ENCODE results near the gene GABARAP. TPM values are rescaled to one million over a fixed set of nuclear protein-coding genes. Genes with fewer than 3 reads are reported as not detected.

The GABARAP gene
- total RNA-seq, 1 experiment from 2014 or later = 228 TPM

GRCh38 chr17:7262192-7262934 is 20.1 kb upstream of the GABARAP start, which contains the start of gene CLDN7 (continued):
- TF ChIP-seq CBFB (CRISPR knock-in tag; IDR thresholded peaks at IDR 0.05; ENCODE audit: low read depth) = no peak; the same call in 1 of the 2 replicates
- no peak for TF ChIP-seq ZNF425 (CRISPR knock-in tag; conservative IDR thresholded peaks at IDR 0.05)
- peak; percentile 31; the same call in 1 of the 2 replicates for TF ChIP-seq USF1 (CRISPR knock-in tag; IDR thresholded peaks at IDR 0.05)
- TF ChIP-seq NFATC4 (CRISPR knock-in tag; IDR thresholded peaks at IDR 0.05) = peak; percentile 84
- TF ChIP-seq TEAD1 (CRISPR knock-in tag; IDR thresholded peaks at IDR 0.05) = peak; percentile 76
- TF ChIP-seq PREB (CRISPR knock-in tag; IDR thresholded peaks at IDR 0.05; ENCODE audit: borderline replicate concordance) = no peak
- TF ChIP-seq CTCF (IDR thresholded peaks at IDR 0.05) = no peak
- no peak for TF ChIP-seq E2F1 (CRISPR knock-in tag; IDR thresholded peaks at IDR 0.05)
- TF ChIP-seq TP53 (CRISPR knock-in tag; IDR thresholded peaks at IDR 0.05) = no peak
- 0 out of 2 replicates have a peak, but pooled peaks have one; percentile 29 for TF ChIP-seq FOXK1 (CRISPR knock-in tag; IDR thresholded peaks at IDR 0.05)
- TF ChIP-seq ZNF138 (CRISPR knock-in tag; conservative IDR thresholded peaks at IDR 0.05) = no peak
- TF ChIP-seq STAT6 (CRISPR knock-in tag; conservative IDR thresholded peaks at IDR 0.05; ENCODE audit: low read depth) = no peak
- no peak for TF ChIP-seq ZNF671 (CRISPR knock-in tag; IDR thresholded peaks at IDR 0.05)
- no peak for TF ChIP-seq NR1H2 (CRISPR knock-in tag; IDR thresholded peaks at IDR 0.05)
- no peak for TF ChIP-seq SMAD4 (CRISPR knock-in tag; IDR thresholded peaks at IDR 0.05)
- TF ChIP-seq ZBTB43 (CRISPR knock-in tag; IDR thresholded peaks at IDR 0.05) = no peak; the same call in 1 of the 2 replicates
- TF ChIP-seq PRDM15 (CRISPR knock-in tag; IDR thresholded peaks at IDR 0.05) = peak; percentile 66
- peak; percentile 66 for TF ChIP-seq SP1 (CRISPR knock-in tag; conservative IDR thresholded peaks at IDR 0.05)
- peak; percentile 67; the same call in 1 of the 2 replicates for TF ChIP-seq MAX (CRISPR knock-in tag; IDR thresholded peaks at IDR 0.05)
- TF ChIP-seq OVOL2 (CRISPR knock-in tag; IDR thresholded peaks at IDR 0.05; ENCODE audit: borderline replicate concordance) = no peak
- no peak; the same call in 1 of the 2 replicates for TF ChIP-seq ZNF232 (CRISPR knock-in tag; IDR thresholded peaks at IDR 0.05)
- no peak for TF ChIP-seq NFE2L1 (CRISPR knock-in tag; IDR thresholded peaks at IDR 0.05)
- no peak for TF ChIP-seq ZNF121 (CRISPR knock-in tag; IDR thresholded peaks at IDR 0.05)
- TF ChIP-seq IRF2 (CRISPR knock-in tag; IDR thresholded peaks at IDR 0.05; ENCODE audit: borderline replicate concordance, low read depth) = no peak

All from WTC11 (cell line).